ENCODE measurements around the gene ARHGAP31.

Gene ARHGAP31

DNA sequence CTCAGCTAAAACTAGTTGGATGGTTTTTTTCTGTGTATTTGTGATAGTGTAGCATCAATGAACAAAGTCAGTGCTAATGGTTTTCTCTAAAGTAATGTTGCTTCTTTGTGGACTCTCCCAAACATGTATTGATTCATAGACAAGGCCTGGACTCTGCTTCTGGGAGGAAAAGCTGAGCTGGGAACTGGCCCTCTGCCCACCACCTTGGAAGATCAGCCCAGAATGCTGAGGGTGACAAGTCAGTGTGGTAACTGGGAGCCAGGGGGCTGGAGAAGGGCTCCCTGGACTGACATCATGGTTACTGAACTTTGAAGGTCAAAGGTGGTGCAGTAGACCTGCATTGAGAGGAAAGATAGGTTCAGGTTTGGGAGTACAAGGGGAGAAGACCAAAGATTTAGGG lies 3.0 kb downstream of the ARHGAP31 start:
- H2AFZ ChIP-seq (ENCODE audit: low read depth, low read length): no peak overlapping the region
- H3K36me3 ChIP-seq (replicated peaks; ENCODE audit: low read depth, low read length): peaks cover 33% of the 10 kb centered on the region
- TF ChIP-seq CTCF (IDR thresholded peaks at IDR 0.05; ENCODE audit: low read depth, low read length): no peak
- no peak for TF ChIP-seq EZH2phosphoT487 (IDR thresholded peaks at IDR 0.05; ENCODE audit: low read depth)
- peaks cover 56% of the 10 kb centered on the region for H3K79me2 ChIP-seq (ENCODE audit: low read length)
- H3K27me3 ChIP-seq (ENCODE audit: low read depth, low read length): no peaks in the 10 kb centered on the region
- H3K27ac ChIP-seq (ENCODE audit: low read length): no peak overlapping the region
- H3K9me3 ChIP-seq (ENCODE audit: insufficient read depth, low read length): no peaks in the 10 kb centered on the region
- H3K4me3 ChIP-seq (ENCODE audit: low read length): no peak overlapping the region
- H3K4me2 ChIP-seq (ENCODE audit: low read length): no peak overlapping the region
- no peak overlapping the region for H3K9ac ChIP-seq (ENCODE audit: low read length)
- H4K20me1 ChIP-seq (ENCODE audit: insufficient read depth, low read length): peaks cover 28% of the 10 kb centered on the region
- H3K4me1 ChIP-seq (ENCODE audit: low read length): peaks cover 30% of the 10 kb centered on the region

DNA sequence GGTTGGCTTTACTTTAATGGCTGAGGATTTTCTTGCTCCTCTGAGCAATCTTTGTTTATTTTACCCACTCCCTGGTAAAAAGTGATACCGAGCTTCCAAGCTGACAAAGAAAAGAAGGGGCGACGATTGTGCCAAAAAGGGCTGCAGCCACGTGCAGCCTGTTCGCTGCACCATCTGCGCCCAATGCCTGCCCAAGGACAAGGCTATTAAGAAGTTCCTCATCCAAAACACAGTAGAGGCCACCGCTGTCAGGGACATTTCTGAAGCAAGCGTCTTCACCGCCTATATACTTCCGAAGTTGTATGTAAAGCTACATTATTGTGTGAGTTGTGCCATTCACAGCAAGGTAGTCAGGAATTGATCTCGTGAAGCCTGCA lies 4.4 kb downstream of the ARHGAP31 start:
- no peak overlapping the region for H3K4me3 ChIP-seq (ENCODE audit: low read length)
- no peaks in the 10 kb centered on the region for H3K27me3 ChIP-seq (ENCODE audit: low read depth, low read length)
- no peak for TF ChIP-seq CTCF (IDR thresholded peaks at IDR 0.05; ENCODE audit: low read depth, low read length)
- no peak for TF ChIP-seq EZH2phosphoT487 (IDR thresholded peaks at IDR 0.05; ENCODE audit: low read depth)
- no peak overlapping the region for H3K4me2 ChIP-seq (ENCODE audit: low read length)
- H2AFZ ChIP-seq (ENCODE audit: low read depth, low read length): no peak overlapping the region
- H3K9ac ChIP-seq (ENCODE audit: low read length): no peak overlapping the region
- H3K36me3 ChIP-seq (replicated peaks; ENCODE audit: low read depth, low read length): peaks cover 44% of the 10 kb centered on the region
- no peaks in the 10 kb centered on the region for H3K9me3 ChIP-seq (ENCODE audit: insufficient read depth, low read length)
- H3K79me2 ChIP-seq (ENCODE audit: low read length): peaks cover 65% of the 10 kb centered on the region
- H3K27ac ChIP-seq (ENCODE audit: low read length): no peak overlapping the region
- peaks cover 30% of the 10 kb centered on the region for H3K4me1 ChIP-seq (ENCODE audit: low read length)
- peaks cover 41% of the 10 kb centered on the region for H4K20me1 ChIP-seq (ENCODE audit: insufficient read depth, low read length)

- H3K79me2 ChIP-seq (ENCODE audit: low read length): peaks cover 66% of the 10 kb centered on the region
- H4K20me1 ChIP-seq (ENCODE audit: insufficient read depth, low read length): peaks cover 41% of the 10 kb centered on the region
- H3K36me3 ChIP-seq (replicated peaks; ENCODE audit: low read depth, low read length): peaks cover 51% of the 10 kb centered on the region
- H3K4me1 ChIP-seq (ENCODE audit: low read length): peaks cover 25% of the 10 kb centered on the region
- H3K4me3 ChIP-seq (ENCODE audit: low read length): no peak overlapping the region
- no peak overlapping the region for H3K9ac ChIP-seq (ENCODE audit: low read length)
- no peaks in the 10 kb centered on the region for H3K9me3 ChIP-seq (ENCODE audit: insufficient read depth, low read length)
- H3K27ac ChIP-seq (ENCODE audit: low read length): no peak overlapping the region
- no peak overlapping the region for H2AFZ ChIP-seq (ENCODE audit: low read depth, low read length)
- no peak overlapping the region for H3K4me2 ChIP-seq (ENCODE audit: low read length)
- TF ChIP-seq CTCF (IDR thresholded peaks at IDR 0.05; ENCODE audit: low read depth, low read length): no peak
- no peak for TF ChIP-seq EZH2phosphoT487 (IDR thresholded peaks at IDR 0.05; ENCODE audit: low read depth)
- H3K27me3 ChIP-seq (ENCODE audit: low read depth, low read length): no peaks in the 10 kb centered on the region
Observed at GRCh38 chr3:119300991-119301391, 6.8 kb downstream of the ARHGAP31 start.

- no peak overlapping the region for H2AFZ ChIP-seq (ENCODE audit: low read depth, low read length)
- peaks cover 19% of the 10 kb centered on the region for H3K4me1 ChIP-seq (ENCODE audit: low read length)
- H3K27me3 ChIP-seq (ENCODE audit: low read depth, low read length): no peaks in the 10 kb centered on the region
- H4K20me1 ChIP-seq (ENCODE audit: insufficient read depth, low read length): peaks cover 36% of the 10 kb centered on the region
- H3K4me3 ChIP-seq (ENCODE audit: low read length): no peak overlapping the region
- peaks cover 51% of the 10 kb centered on the region for H3K36me3 ChIP-seq (replicated peaks; ENCODE audit: low read depth, low read length)
- H3K4me2 ChIP-seq (ENCODE audit: low read length): no peak overlapping the region
- TF ChIP-seq EZH2phosphoT487 (IDR thresholded peaks at IDR 0.05; ENCODE audit: low read depth): no peak
- no peak for TF ChIP-seq CTCF (IDR thresholded peaks at IDR 0.05; ENCODE audit: low read depth, low read length)
- H3K9ac ChIP-seq (ENCODE audit: low read length): no peak overlapping the region
- no peaks in the 10 kb centered on the region for H3K9me3 ChIP-seq (ENCODE audit: insufficient read depth, low read length)
- no peak overlapping the region for H3K27ac ChIP-seq (ENCODE audit: low read length)
- peaks cover 63% of the 10 kb centered on the region for H3K79me2 ChIP-seq (ENCODE audit: low read length)
Observed at GRCh38 chr3:119301662-119302061, 7.5 kb downstream of the ARHGAP31 start.
